GM12892 (cell line): ENCODE data around the gene MTURN.

Experiments
- DNase-seq: peaks from one replicate; pipeline ENCODE4 v3.0.0; 2011; ENCODE audit not compliant: insufficient read length
- FAIRE-seq: peaks from 2 replicates; lab custom pipeline; 2011; peaks lifted over from hg19 to GRCh38; lab: Jason Lieb, UNC
- POLR2A ChIP-seq: IDR thresholded peaks from 2 replicates; pipeline ENCODE4 v1.6.1; 2011; ENCODE audit warnings: low read depth, low read length, control low read depth
- POLR2AphosphoS5 ChIP-seq: IDR thresholded peaks from 2 replicates; pipeline ENCODE4 v1.6.1; 2011; ENCODE audit warnings: low read depth, low read length, control low read depth
- TAF1 ChIP-seq: IDR thresholded peaks from 2 replicates; pipeline ENCODE4 v1.6.1; 2011; ENCODE audit warnings: low read depth, mild to moderate bottlenecking, control low read depth, low read length, borderline replicate concordance

MTURN gene

DNA sequence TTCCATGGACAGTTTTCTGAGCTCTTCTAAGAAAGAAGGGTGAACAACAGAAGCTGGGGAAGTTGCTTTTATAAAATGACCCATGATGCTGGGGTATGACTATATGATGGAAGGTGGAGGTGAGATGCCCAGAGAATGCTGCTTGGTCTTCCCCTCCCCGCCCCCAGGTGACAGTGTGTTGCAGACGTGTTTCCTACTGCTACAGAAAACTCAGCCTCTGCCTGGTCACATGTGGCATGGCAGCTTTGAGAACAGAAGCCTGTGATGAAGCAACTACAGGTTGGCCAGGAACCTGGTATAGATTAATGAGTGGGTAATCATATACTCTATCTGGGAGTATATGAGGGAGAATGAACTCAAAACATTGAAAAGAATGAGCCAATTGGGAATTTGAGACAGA, 67.1 kb downstream of the MTURN start:
- peak; percentile 17 for FAIRE-seq
- no peak for DNase-seq
- no peak for TF ChIP-seq TAF1
- no peak for TF ChIP-seq POLR2A
- TF ChIP-seq POLR2AphosphoS5, result no peak

DNA sequence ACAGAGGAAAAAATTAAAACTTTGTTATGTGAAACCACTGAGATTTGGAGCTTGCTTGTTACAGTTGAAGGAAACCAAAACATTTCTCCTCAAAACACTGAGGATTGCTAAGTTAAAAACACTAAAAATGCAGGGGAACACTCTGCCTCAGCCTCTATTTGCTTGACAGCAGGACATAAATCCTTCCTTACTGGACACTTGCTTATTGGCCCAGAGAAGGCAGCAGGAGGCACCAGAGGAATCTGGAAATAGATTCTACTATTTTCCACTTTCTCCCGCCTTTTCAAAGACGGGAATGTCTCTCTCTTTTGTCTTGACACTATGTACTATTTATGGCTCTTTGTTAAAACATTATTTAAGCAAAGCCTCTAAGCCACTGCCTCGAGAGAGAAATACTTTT, 67.9 kb downstream of the MTURN start:
- no peak for TF ChIP-seq POLR2A
- TF ChIP-seq TAF1, result no peak
- no peak for TF ChIP-seq POLR2AphosphoS5
- DNase-seq (no peak), FAIRE-seq (no peak)

DNA sequence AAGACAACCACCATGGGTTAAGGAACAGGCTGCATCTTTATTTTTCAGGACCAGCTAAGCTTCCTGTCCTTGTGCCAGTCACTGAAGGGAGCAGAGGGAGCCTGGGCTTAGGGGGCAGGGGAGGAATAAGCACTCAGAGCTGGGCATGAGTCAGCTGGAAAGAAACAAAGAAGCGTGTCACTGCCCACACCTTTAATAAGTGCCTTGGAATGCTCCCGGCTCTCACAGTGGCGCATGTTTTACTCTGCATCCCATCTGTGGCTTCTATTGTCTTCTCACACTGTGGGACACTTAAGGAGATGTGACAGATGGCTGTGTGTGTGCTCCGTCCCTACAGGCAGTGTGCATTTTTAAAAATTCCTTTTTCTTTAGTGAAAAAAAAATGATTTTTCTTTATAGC, 71.7 kb downstream of the MTURN start:
- no peak for DNase-seq
- TF ChIP-seq TAF1 (no peak), POLR2A (no peak), POLR2AphosphoS5 (no peak)
- no peak for FAIRE-seq

DNA sequence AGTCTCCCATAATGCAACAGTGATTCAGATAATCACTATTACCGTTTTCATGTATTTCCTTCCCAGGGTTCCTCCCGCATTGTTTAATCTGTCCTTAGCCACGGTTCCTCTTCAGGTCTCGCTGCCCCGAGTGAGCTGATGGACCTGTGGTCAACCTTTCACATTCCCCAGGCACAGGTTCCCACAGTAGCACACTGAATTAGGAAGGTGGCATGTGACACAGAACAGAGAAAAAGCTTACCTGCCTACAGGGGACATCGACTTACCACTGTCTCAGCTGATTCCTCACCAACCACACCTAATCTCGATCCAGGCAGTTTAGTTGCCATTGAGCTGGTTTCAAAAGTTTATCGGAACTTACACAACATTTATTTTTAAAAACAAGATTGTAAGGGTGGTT, 72.2 kb downstream of the MTURN start:
- FAIRE-seq, result no peak
- DNase-seq, result no peak
- no peak for TF ChIP-seq POLR2AphosphoS5
- no peak for TF ChIP-seq POLR2A
- TF ChIP-seq TAF1, result no peak

DNA sequence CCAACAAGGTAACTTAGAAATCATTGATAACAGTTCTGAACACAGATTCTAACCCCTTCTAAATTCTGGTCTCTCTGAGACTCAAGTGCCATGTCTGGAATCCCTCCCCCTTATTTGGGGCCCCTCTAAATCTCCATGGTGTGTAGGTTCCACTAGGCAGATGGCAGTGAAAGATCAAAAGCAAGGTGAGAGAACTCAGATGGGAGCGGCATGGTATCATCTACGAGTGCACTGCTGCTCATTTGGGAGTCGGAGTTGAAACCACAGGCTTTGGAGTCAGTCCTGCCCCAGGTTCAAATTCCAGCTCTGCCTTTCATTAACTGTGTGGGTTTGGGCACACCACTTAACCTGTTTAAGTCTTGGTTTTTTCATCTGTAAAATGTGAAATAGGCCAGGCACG, 72.6 kb downstream of the MTURN start:
- TF ChIP-seq POLR2A (no peak), TAF1 (no peak), POLR2AphosphoS5 (no peak)
- FAIRE-seq (no peak), DNase-seq (no peak)

DNA sequence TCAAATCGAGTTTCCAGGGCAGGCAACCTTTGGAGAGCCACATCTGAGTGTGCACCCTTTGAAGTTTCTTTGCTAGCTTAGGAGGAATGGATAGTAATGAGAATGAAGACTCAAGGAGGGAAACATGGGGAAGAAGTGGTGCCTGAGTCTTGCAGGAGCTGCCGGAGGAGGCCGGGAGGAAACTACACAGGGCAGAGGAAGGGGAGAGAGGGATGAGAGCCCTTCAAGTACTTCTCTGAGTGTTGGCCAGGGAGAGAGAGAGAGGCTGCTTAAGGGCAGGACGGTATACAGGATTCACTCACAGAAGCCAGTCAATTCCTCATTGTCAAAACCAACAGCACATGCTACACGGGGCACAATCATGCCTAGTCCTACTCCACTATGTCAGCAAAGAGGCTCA, 75.2 kb downstream of the MTURN start:
- peak; percentile 74 for FAIRE-seq
- no peak for DNase-seq
- TF ChIP-seq POLR2AphosphoS5 (no peak), POLR2A (no peak), TAF1 (no peak)
